ENCODE data around the gene HOXA1. TPM values are rescaled to one million over a fixed set of nuclear protein-coding genes. Genes with fewer than 3 reads are reported as not detected.

The HOXA1 gene
- total RNA-seq, 2 experiments from 2014 or later, result 0.89 to 0.92 TPM

DNA sequence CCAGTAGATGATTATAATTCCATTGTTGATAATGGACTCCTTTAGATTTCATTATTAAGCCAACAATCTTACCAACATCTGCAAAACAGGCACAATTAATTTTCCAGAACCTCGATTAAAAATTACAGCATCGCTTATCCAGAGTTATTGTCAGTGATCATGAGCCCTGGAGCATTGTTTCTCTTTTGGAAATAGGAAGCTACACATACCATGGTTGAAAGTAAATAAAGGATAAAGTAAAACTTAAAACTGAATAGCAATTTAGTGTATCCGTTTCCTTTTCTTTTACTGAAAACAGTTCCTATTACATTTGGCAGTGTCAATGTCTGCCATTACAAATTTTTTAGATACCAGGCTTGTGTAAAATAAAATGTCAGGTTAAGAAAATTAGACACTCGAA is 16.6 kb upstream of the HOXA1 start:
- DNase-seq (no peak), ATAC-seq (no peak)
- Mint-ChIP-seq H3K27ac (no peak overlapping the region), H3K4me1 (ENCODE audit: low read depth) (no peaks in the 10 kb centered on the region), H3K36me3 (ENCODE audit: low read depth) (no peaks in the 10 kb centered on the region), H3K27me3 (ENCODE audit: low read depth) (no peaks in the 10 kb centered on the region), H3K4me3 (no peak overlapping the region), H3K9me3 (ENCODE audit: insufficient read depth) (no peaks in the 10 kb centered on the region)
- ChIA-PET CTCF (no interaction called here), POLR2A (no interaction called here)

DNA sequence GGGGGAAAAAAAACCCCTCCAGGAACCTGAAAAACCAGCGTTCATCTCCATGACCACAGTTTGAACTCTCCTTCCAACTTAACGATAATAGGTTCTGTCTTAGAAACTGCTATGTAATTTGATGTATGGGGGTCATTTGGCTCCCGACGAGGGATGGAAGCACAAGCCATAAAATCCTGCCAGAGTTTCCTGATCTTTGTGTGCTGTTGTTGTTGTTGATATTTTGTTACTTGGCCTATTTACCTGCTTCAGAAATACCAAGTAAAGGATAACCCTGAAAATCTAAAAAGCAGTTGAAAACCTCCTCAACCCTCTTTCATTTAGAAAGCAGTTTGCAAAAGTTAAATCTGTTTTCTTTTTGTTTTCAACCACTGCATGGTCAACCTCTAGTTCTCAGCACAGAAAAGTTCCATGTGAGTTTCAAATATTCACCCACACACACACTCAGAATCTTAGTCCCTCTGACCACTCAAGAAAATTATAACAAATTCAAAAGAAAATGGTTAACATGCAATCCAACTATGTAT is 16.0 kb upstream of the HOXA1 start:
- POLR2A ChIA-PET, result no interaction called here
- H3K9me3 Mint-ChIP-seq (ENCODE audit: insufficient read depth), result no peaks in the 10 kb centered on the region
- ATAC-seq (no peak), DNase-seq (no peak)
- no peaks in the 10 kb centered on the region for H3K36me3 Mint-ChIP-seq (ENCODE audit: low read depth)
- CTCF ChIA-PET, result no interaction called here
- H3K27ac Mint-ChIP-seq, result no peak overlapping the region
- H3K4me1 Mint-ChIP-seq (ENCODE audit: low read depth), result no peaks in the 10 kb centered on the region
- H3K4me3 Mint-ChIP-seq, result no peak overlapping the region
- no peaks in the 10 kb centered on the region for H3K27me3 Mint-ChIP-seq (ENCODE audit: low read depth)

DNA sequence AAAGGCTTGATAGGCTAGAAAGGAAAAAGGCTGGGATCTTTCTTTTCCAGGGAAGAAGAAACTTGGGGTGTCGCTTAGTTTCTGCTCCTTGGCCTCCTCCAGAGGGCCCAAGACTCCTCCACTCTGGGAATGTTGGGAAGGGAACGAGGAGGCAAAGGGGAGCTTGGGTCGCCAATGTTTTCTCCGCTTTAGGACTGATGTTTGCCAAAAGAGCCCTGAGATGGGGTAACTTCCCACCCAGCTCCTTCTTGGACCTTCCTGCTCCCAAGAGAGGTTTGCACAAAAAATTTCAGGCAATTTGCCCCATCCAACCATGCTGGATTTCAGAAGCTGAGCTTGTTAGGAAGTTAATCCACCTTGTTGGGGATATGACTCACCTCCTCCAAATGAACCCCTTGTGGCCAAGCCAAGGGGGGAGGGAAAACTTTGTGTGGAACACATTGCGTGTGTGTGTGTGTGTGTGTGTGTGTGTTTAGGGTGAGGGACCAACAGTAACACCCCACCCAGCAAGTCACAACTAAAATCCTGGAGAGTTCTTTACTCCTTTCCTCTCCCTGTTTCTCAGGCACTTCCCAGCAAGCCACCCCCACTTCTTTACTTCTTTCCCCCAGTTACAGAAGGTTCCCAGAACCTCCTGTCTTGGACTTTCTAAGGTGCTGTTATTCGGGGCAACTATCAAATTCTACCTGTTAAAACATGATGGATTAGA is 15.4 kb upstream of the HOXA1 start:
- no peak overlapping the region for H3K27ac Mint-ChIP-seq
- DNase-seq, result no peak
- no peaks in the 10 kb centered on the region for H3K27me3 Mint-ChIP-seq (ENCODE audit: low read depth)
- no peak for ATAC-seq
- ChIA-PET CTCF (no interaction called here), POLR2A (interaction anchor here (0.7 kb wide), 1 partner anchor 131 kb away, joined by 3 read pairs; the partner anchor contains the start of gene EVX1)
- H3K4me3 Mint-ChIP-seq, result no peak overlapping the region
- H3K4me1 Mint-ChIP-seq (ENCODE audit: low read depth), result no peaks in the 10 kb centered on the region
- H3K9me3 Mint-ChIP-seq (ENCODE audit: insufficient read depth), result no peaks in the 10 kb centered on the region
- no peaks in the 10 kb centered on the region for H3K36me3 Mint-ChIP-seq (ENCODE audit: low read depth)

DNA sequence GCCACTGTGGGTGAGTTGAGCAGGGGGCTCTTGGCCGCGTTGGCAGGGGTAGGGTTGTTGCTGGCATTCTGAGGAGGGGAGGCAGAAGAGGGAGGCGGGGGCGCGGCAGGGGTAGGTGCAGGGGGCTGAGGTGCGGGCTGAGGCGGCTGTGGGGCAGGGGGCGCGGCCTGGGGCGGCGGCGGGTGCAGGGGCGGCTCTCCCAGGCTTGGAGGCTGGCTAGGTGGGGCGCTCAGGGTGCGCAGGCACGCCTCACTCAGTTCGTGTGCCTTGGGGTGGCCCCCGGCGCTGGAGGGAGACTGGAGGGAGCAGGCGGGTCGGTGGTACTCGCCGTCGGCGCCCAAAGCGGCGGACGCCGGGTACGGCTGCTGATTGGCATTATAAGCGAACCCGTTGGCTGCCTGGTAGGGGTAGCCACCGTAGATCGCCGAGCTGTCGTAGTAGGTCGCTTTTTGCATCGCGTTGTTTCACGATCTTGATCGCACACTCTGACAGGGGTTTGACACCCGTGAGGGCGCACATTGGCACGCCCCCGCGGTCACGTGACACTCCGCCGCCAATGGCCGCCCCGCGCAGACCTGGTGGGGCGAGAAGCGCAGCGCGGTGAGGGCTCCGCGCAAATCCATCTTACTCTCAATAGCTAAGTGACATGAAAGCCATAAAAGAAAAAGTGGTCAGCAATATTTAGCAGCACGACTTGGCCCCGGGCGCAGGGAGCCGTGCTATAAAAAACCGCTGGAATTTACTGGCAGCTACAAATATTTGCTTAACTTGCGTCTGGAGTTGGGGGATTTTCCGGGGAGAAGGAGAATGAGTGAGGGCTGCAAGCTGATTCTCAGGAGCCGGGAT is 14.6 kb upstream of the HOXA1 start:
- no peak overlapping the region for H3K4me3 Mint-ChIP-seq
- no peak for ATAC-seq
- H3K36me3 Mint-ChIP-seq (ENCODE audit: low read depth), result no peaks in the 10 kb centered on the region
- no peak for DNase-seq
- H3K9me3 Mint-ChIP-seq (ENCODE audit: insufficient read depth), result no peaks in the 10 kb centered on the region
- POLR2A ChIA-PET, result interaction anchor here (0.7 kb wide), 1 partner anchor 132 kb away, joined by 3 read pairs; the partner anchor contains the start of gene EVX1
- CTCF ChIA-PET, result interaction anchor here (0.9 kb wide), 1 partner anchor 9 kb away, joined by 3 read pairs; no protein-coding TSS in a partner anchor
- H3K27me3 Mint-ChIP-seq (ENCODE audit: low read depth), result peaks cover 4% of the 10 kb centered on the region
- no peak overlapping the region for H3K27ac Mint-ChIP-seq
- H3K4me1 Mint-ChIP-seq (ENCODE audit: low read depth), result no peaks in the 10 kb centered on the region

DNA sequence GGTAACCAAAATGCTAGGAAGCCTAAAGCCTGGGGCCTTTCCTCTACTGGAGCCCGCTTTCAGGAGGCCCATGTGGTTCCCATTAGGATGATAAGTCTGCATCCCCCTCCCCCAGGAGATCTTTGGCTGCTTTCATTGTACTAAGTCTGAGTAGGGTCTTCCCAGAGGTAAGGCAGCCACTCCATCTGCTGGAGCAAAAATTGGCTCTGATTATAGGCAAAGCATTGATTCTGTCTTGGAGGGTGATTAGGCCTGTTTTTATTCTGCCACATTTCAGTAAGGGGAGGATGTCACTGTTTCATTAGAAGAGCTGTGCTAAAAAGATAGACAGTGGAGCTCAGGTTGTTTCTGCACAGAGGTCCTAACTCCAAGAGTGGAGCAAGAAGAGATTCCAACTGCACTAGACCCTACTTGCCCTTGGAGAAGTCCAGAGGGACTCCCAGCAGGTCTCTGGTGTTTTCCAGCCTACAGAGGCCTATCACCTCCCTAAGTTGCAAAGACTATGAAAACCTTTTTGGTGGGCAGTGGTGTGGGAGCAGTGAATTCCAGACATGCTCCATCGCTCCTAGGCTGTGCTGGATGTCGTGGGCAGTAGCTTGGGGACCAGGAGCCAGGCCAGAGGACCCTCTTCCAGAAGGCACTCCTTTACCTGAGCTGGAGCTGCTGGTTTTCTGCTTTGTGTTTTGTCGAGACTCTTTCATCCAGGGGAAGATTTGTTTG is 13.8 kb upstream of the HOXA1 start:
- Mint-ChIP-seq H3K4me3 (no peak overlapping the region), H3K27me3 (ENCODE audit: low read depth) (peaks cover 7% of the 10 kb centered on the region), H3K9me3 (ENCODE audit: insufficient read depth) (no peaks in the 10 kb centered on the region), H3K27ac (no peak overlapping the region), H3K36me3 (ENCODE audit: low read depth) (no peaks in the 10 kb centered on the region), H3K4me1 (ENCODE audit: low read depth) (no peaks in the 10 kb centered on the region)
- ATAC-seq, result no peak
- CTCF ChIA-PET, result interaction anchor here (0.9 kb wide), 1 partner anchor 10 kb away, joined by 3 read pairs; no protein-coding TSS in a partner anchor
- no peak for DNase-seq
- POLR2A ChIA-PET, result no interaction called here

DNA sequence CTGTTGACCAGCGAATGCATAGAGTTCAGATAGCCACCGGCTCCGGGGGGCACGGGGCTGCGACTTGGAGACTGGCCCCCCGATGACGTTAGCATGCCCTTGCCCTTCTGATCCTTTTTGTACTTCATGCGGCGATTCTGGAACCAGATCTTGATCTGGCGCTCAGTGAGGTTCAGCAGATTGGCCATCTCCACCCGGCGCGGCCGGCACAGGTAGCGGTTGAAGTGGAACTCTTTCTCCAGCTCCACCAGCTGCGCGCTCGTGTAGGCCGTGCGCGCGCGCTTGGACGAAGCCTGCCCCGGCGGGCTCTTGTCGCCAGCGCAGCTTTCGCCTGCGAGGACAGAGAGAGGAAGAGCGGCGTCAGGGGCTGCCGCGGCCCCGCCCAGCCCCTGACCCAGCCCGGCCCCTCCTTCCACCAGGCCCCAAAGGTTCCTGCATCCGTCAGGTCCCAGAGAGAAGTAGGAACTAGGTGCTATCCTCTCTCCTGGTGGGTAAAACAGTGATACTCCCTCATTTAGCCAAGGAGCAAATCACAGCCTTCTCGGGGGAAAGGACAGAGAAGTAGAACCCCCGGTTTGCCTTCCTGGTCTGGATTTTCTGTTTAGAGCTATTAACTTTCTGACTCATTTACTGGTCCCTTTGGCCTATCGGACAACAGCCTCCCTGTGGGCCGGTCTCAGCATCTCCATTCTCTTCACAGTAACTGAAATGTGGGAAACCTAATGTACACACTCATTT is 12.8 kb upstream of the HOXA1 start:
- Mint-ChIP-seq H3K4me3 (no peak overlapping the region), H3K9me3 (ENCODE audit: insufficient read depth) (no peaks in the 10 kb centered on the region), H3K4me1 (ENCODE audit: low read depth) (no peaks in the 10 kb centered on the region), H3K36me3 (ENCODE audit: low read depth) (no peaks in the 10 kb centered on the region), H3K27me3 (ENCODE audit: low read depth) (peaks cover 15% of the 10 kb centered on the region), H3K27ac (no peak overlapping the region)
- ChIA-PET POLR2A (no interaction called here), CTCF (no interaction called here)
- DNase-seq (no peak), ATAC-seq (no peak)

DNA sequence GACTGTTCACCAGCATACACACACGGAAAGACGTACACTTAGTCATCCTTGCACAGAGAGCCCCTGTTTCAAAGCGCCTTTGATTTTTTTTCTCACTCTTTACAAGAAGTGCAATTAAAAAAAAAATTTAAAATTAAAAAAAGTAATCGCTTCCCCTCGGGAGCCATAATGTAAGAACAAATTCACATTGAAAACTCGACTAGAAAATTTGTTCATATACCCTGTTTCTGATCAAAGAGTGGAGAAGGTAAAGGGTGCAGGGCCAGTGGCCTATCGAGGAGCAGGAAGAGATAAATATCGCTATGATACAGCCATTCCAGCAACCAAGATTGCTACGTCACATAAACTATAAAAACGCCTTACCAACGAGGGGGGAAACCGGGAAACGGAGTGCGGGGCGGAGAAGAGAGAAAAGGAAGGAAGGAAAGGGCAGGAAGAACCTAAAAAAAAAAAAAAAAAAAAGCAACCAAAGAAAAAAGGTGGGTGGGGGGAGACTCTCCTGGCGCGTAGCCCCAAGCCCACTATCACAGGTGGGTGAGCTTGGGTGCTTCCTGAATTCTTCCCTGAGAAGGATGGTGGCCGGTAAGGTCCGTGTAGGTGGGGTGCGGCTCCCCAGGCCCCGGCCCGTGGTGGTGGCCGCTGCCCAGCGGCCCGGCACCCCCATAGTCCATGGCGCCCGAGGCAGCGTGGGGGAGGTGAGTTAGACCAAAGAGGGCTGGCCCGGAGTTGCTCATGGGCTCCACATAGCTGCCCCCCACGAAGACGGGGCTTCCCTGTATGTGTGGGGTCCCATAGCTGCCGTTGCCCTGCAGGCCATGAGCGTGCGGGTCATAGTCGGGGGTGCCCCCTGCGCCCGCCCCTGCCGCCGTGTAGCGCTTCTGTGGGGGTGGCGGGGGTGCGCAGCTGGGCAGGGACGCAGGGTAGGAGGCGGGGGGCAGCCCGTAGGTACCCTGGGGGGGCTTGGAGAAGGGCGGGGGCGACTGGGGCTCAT is 11.9 kb upstream of the HOXA1 start:
- Mint-ChIP-seq H3K4me1 (ENCODE audit: low read depth) (peaks cover 3% of the 10 kb centered on the region), H3K27me3 (ENCODE audit: low read depth) (peaks cover 24% of the 10 kb centered on the region), H3K4me3 (no peak overlapping the region), H3K9me3 (ENCODE audit: insufficient read depth) (no peaks in the 10 kb centered on the region), H3K27ac (no peak overlapping the region), H3K36me3 (ENCODE audit: low read depth) (peaks cover 2% of the 10 kb centered on the region)
- DNase-seq (no peak), ATAC-seq (no peak)
- CTCF ChIA-PET, result no interaction called here
- POLR2A ChIA-PET, result no interaction called here

DNA sequence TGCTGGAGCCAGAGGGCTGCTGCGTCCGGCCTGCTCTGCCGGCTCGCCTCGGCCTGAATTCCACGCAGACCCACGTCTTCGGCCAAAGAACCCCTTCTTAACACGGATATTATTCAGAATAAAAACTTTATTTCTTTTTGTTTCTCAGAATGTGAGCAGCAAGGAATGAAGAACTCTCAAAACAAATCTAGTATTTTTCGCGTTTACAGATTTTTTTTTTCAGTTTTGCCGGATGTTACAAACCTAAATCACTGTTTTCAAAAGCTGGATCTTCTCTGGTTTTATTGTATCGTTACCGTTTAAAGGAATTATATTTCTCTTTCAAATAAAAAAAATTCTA is 11.1 kb upstream of the HOXA1 start:
- Mint-ChIP-seq H3K27ac (no peak overlapping the region), H3K4me1 (ENCODE audit: low read depth) (peaks cover 8% of the 10 kb centered on the region), H3K9me3 (ENCODE audit: insufficient read depth) (no peaks in the 10 kb centered on the region), H3K4me3 (no peak overlapping the region), H3K36me3 (ENCODE audit: low read depth) (peaks cover 2% of the 10 kb centered on the region), H3K27me3 (ENCODE audit: low read depth) (peaks cover 30% of the 10 kb centered on the region)
- POLR2A ChIA-PET, result interaction anchor here (1.1 kb wide), 1 partner anchor 10 kb away, joined by 4 read pairs; no protein-coding TSS in a partner anchor
- ATAC-seq, result no peak
- DNase-seq, result no peak
- CTCF ChIA-PET, result no interaction called here

DNA sequence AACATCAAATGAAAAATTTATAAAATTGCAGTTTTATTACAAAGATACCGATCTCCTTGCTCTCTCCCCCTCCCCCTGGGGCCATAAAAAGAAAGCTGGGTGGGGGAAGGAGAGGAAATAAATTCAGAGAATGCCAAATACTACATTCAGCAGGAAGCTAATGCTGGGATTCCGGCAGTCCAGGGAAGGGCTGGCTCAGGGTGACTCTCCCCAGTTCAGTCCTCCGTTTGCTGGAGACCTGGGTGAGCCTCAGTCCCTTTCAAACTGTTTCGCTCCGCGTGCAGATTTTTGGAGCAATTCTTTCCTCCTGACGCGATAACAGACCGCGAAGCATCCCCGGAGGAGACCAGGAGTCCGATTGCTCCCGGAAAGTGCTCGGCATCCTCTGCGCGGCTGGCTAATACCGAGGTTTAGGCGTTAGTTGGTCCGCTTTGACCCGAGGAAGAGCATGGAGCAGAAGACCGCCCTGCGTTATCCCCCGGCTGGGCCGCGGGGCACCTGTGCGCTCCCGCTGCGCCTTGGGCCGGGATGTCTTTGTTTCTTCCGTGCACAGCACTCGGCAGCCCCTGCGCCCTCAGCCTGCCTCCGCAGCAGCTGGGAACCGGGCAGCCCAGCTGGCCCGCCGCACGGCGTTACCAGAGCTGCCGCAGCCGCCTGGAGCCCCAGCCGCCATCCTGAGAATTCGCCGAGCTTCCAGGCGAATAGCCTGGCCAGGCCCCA is 10.5 kb upstream of the HOXA1 start:
- POLR2A ChIA-PET, result interaction anchor here (1.1 kb wide), 1 partner anchor 10 kb away, joined by 4 read pairs; no protein-coding TSS in a partner anchor
- H3K4me1 Mint-ChIP-seq (ENCODE audit: low read depth), result peaks cover 8% of the 10 kb centered on the region
- peaks cover 5% of the 10 kb centered on the region for H3K36me3 Mint-ChIP-seq (ENCODE audit: low read depth)
- no peaks in the 10 kb centered on the region for H3K9me3 Mint-ChIP-seq (ENCODE audit: insufficient read depth)
- peaks cover 35% of the 10 kb centered on the region for H3K27me3 Mint-ChIP-seq (ENCODE audit: low read depth)
- no peak overlapping the region for H3K4me3 Mint-ChIP-seq
- ATAC-seq (no peak), DNase-seq (no peak)
- H3K27ac Mint-ChIP-seq, result no peak overlapping the region
- CTCF ChIA-PET, result interaction anchor here (1.3 to 1.8 kb wide), 2 partner anchors 9 to 15 kb away, joined by 3 to 6 read pairs; no protein-coding TSS in a partner anchor

Data from activated CD8-positive, alpha-beta T cell treated with anti-CD3 and anti-CD28 coated beads, Interleukin-2, amount 10 ng/mL, durations not matched to agents 7 days and 5 days (primary cell).